Measurements from ENCODE around the gene COMMD1.

The COMMD1 gene

DNA sequence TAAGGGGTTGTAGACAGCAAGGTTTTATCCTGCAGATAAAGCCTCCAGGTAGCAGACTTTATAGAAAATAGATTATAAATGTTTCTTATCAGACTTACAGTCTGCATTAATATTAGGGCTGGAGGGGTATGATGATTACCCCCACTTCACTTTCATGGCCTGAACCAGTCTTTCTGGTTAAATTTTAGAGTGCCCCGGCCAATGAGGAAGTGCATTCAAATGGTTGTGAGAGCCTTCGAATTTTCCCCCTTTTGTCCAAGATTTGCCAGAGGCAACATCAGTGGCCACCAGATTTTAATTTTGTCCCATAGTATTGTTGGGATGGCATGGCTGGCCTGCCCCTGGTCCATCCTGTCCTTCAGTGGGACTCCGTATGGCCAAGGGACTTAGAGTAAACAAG lies 31.6 kb downstream of the COMMD1 start:
- in situ Hi-C loops (cut with HindIII; ENCODE audit: low pct_ligation_motif_present, low sequenced_read_pairs), result no loop called here
- H3K36me3 ChIP-seq (replicated peaks), result no peaks in the 10 kb centered on the region
- DNase-seq, result no peak
- H3K27me3 ChIP-seq (replicated peaks), result no peaks in the 10 kb centered on the region
- TF ChIP-seq, protein P1, sequence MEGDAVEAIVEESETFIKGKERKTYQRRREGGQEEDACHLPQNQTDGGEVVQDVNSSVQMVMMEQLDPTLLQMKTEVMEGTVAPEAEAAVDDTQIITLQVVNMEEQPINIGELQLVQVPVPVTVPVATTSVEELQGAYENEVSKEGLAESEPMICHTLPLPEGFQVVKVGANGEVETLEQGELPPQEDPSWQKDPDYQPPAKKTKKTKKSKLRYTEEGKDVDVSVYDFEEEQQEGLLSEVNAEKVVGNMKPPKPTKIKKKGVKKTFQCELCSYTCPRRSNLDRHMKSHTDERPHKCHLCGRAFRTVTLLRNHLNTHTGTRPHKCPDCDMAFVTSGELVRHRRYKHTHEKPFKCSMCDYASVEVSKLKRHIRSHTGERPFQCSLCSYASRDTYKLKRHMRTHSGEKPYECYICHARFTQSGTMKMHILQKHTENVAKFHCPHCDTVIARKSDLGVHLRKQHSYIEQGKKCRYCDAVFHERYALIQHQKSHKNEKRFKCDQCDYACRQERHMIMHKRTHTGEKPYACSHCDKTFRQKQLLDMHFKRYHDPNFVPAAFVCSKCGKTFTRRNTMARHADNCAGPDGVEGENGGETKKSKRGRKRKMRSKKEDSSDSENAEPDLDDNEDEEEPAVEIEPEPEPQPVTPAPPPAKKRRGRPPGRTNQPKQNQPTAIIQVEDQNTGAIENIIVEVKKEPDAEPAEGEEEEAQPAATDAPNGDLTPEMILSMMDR (IDR thresholded peaks at IDR 0.05; ENCODE audit: low read depth, low read length, missing control alignments), result no peak
- H3K27ac ChIP-seq, result no peak overlapping the region
- no peak overlapping the region for H3K4me3 ChIP-seq (ENCODE audit: low read depth, low read length)

GRCh38 chr2:61937886-61938285 lies 32.4 kb downstream of the COMMD1 start:
- DNase-seq, result no peak
- TF ChIP-seq, protein P1 (IDR thresholded peaks at IDR 0.05; ENCODE audit: low read depth, low read length, missing control alignments), result no peak
- no peak overlapping the region for H3K4me3 ChIP-seq (ENCODE audit: low read depth, low read length)
- H3K27ac ChIP-seq, result no peak overlapping the region
- in situ Hi-C loops (cut with HindIII; ENCODE audit: low pct_ligation_motif_present, low sequenced_read_pairs), result no loop called here
- no peaks in the 10 kb centered on the region for H3K27me3 ChIP-seq (replicated peaks)
- H3K36me3 ChIP-seq (replicated peaks), result no peaks in the 10 kb centered on the region

- TF ChIP-seq, protein P1 (IDR thresholded peaks at IDR 0.05; ENCODE audit: low read depth, low read length, missing control alignments), result no peak
- no peak for DNase-seq
- in situ Hi-C loops (cut with HindIII; ENCODE audit: low pct_ligation_motif_present, low sequenced_read_pairs), result no loop called here
Measured at GRCh38 chr2:61938511-61938910, 33.0 kb downstream of the COMMD1 start.

GRCh38 chr2:61943251-61943650 lies 37.8 kb downstream of the COMMD1 start:
- no peak overlapping the region for H3K4me3 ChIP-seq (ENCODE audit: low read depth, low read length)
- no peaks in the 10 kb centered on the region for H3K36me3 ChIP-seq (replicated peaks)
- no peaks in the 10 kb centered on the region for H3K27me3 ChIP-seq (replicated peaks)
- TF ChIP-seq, protein P1 (IDR thresholded peaks at IDR 0.05; ENCODE audit: low read depth, low read length, missing control alignments), result no peak
- H3K27ac ChIP-seq, result no peak overlapping the region
- in situ Hi-C loops (cut with HindIII; ENCODE audit: low pct_ligation_motif_present, low sequenced_read_pairs), result no loop called here
- no peak for DNase-seq

More at GRCh38 chr2:61938511-61938910, 33.0 kb downstream of the COMMD1 start:
- H3K36me3 ChIP-seq (replicated peaks), result no peaks in the 10 kb centered on the region
- no peak overlapping the region for H3K27ac ChIP-seq
- no peak overlapping the region for H3K4me3 ChIP-seq (ENCODE audit: low read depth, low read length)
- no peaks in the 10 kb centered on the region for H3K27me3 ChIP-seq (replicated peaks)

- Histone ChIP-seq H3K27me3 (replicated peaks) (no peaks in the 10 kb centered on the region), H3K4me3 (ENCODE audit: low read depth, low read length) (no peak overlapping the region), H3K36me3 (replicated peaks) (no peaks in the 10 kb centered on the region), H3K27ac (no peak overlapping the region)
- in situ Hi-C loops (cut with HindIII; ENCODE audit: low pct_ligation_motif_present, low sequenced_read_pairs), result no loop called here
- DNase-seq, result no peak
- TF ChIP-seq, protein P1 (IDR thresholded peaks at IDR 0.05; ENCODE audit: low read depth, low read length, missing control alignments), result no peak
Measured at GRCh38 chr2:61946666-61947065, 41.2 kb downstream of the COMMD1 start.

Data from brain microvascular endothelial cell (primary cell).